Ishikawa (cell line): ENCODE data around the gene CREG2.

Experiments used
- CEBPB ChIP-seq: IDR thresholded peaks from 2 replicates; pipeline ENCODE4 v1.6.1; 2012
- CREB1 ChIP-seq: IDR thresholded peaks from 2 replicates; pipeline ENCODE4 v1.6.1; 2012; ENCODE audit warnings: low read depth
- EGR1 ChIP-seq: IDR thresholded peaks from 2 replicates; pipeline ENCODE4 v1.6.1; 2012
- EP300 ChIP-seq: IDR thresholded peaks from 2 replicates; pipeline ENCODE4 v1.6.1; 2012; ENCODE audit warnings: borderline replicate concordance
- FOXM1 ChIP-seq: IDR thresholded peaks from 2 replicates; pipeline ENCODE4 v1.6.1; 2012; ENCODE audit warnings: low read depth, borderline replicate concordance
- NFIC ChIP-seq: IDR thresholded peaks from 2 replicates; pipeline ENCODE4 v1.6.1; 2012
- RAD21 ChIP-seq: IDR thresholded peaks from 2 replicates; pipeline ENCODE4 v1.6.1; 2012; ENCODE audit warnings: low read depth
- TAF1 ChIP-seq: IDR thresholded peaks from 2 replicates; pipeline ENCODE4 v1.6.1; 2012; ENCODE audit warnings: low read depth, mild to moderate bottlenecking
- TCF12 ChIP-seq: IDR thresholded peaks from 2 replicates; pipeline ENCODE4 v1.6.1; 2012; ENCODE audit warnings: low read depth
- TEAD4 ChIP-seq: IDR thresholded peaks from 2 replicates; pipeline ENCODE4 v1.6.1; 2012
- YY1 ChIP-seq: IDR thresholded peaks from 2 replicates; pipeline ENCODE4 v1.6.1; 2012; ENCODE audit warnings: low read depth
- ZBTB7A ChIP-seq: IDR thresholded peaks from 2 replicates; pipeline ENCODE4 v1.6.1; 2012; ENCODE audit warnings: low read depth
- TF ChIP-seq, protein P1 (sequence below): IDR thresholded peaks from 2 replicates; pipeline ENCODE4 v1.6.1; 2012
- TF ChIP-seq, protein P2 (sequence below): IDR thresholded peaks from 2 replicates; pipeline ENCODE4 v1.6.1; 2012
- TF ChIP-seq, protein P3 (sequence below): IDR thresholded peaks from 2 replicates; pipeline ENCODE4 v1.6.1; 2012; ENCODE audit warnings: low read depth, mild to moderate bottlenecking

The CREG2 gene

DNA sequence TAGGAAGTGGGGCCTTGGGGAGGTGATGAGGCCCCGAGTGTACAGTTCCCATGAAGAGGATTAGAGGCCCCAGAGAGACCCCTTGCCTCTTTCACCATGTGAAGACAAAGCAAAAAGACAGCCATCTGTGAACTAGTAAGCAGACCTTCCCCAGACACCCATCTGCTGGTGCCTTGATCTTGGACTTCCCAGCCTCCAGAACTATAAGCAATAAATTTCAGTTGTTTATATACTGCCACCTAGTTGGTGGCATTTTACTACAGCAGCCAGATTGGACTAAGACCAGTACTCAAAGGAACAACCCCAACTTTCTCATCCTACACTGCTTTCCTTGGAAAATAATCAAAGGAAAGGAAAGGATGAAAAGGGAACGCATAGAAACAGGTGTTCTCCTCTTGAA lies 27.9 kb upstream of the CREG2 start:
- TF ChIP-seq RAD21, result peak; percentile 28; the same call in 1 of the 2 replicates
- no peak for TF ChIP-seq NFIC

DNA sequence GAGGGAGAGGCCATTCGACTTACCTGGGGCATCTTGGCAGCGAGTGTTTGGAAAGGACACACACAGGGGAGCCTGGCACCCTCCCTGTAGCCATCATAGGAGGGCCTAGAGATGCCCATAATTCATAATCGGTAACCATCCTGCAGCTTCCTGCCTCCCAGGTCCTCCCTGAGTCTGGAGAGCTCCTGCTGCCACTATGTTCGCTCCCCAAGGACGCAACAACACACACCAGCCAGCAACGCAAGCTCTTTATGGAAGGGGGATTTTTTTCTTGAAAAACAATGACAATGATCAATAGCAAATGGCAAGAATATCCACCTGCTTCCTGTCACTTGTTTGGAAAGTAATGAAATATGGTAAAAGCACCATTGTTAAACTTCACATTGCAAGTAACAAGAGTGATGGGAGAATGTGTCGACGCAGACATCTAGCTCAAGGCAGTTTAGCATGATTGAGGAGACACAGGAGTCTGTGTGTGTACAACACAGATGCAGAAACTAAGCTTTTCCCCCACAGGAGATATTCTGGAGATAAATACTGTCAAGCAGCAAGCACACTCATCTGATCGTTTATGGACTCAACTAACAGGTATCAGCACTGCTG lies 24.9 kb upstream of the CREG2 start:
- TF ChIP-seq TEAD4 (no peak), CREB1 (no peak), NFIC (no peak), FOXM1 (no peak), RAD21 (no peak), YY1 (no peak), TAF1 (no peak), EGR1 (no peak), CEBPB (no peak), EP300 (no peak)
- TF ChIP-seq, protein P1, sequence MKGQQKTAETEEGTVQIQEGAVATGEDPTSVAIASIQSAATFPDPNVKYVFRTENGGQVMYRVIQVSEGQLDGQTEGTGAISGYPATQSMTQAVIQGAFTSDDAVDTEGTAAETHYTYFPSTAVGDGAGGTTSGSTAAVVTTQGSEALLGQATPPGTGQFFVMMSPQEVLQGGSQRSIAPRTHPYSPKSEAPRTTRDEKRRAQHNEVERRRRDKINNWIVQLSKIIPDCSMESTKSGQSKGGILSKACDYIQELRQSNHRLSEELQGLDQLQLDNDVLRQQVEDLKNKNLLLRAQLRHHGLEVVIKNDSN, result no peak

DNA sequence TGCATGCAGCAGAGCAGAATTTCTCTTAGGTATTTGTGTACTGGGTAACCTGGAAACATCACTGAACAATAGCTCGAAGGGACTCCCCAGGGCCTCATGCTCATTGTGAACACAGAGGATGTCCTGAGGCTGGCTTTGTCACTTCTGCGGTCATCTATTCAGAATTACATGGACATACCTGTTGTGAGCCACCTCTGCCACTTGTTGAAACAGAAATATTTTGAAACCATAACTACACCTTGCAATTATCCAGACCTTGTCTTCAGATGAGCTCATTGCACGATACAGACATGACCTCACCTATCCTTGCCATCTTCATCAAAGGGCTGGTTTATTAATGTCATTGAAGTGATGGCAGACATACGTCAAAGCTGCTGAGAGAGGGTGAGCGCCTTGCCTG lies 23.4 kb upstream of the CREG2 start:
- no peak for TF ChIP-seq CEBPB
- no peak for TF ChIP-seq EP300
- no peak for TF ChIP-seq TCF12
- no peak for TF ChIP-seq FOXM1
- TF ChIP-seq, protein P2, sequence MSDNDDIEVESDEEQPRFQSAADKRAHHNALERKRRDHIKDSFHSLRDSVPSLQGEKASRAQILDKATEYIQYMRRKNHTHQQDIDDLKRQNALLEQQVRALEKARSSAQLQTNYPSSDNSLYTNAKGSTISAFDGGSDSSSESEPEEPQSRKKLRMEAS, result no peak
- no peak for TF ChIP-seq RAD21

DNA sequence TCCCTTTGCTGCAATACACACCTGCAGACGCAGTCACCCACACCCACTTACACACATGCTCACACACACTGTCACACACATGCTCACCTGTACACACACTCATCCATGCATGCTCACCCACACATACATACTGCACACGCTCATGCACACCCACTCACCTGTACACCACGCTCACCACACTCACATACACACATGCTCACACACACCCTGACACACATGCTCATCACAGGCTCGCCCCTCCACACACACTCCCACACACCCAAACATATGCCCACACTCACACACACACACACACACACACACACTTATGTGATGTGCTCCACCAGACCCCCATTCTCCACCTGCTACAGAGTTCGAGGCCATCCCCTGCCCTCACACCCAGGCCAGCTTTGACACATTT lies 22.8 kb upstream of the CREG2 start:
- no peak for TF ChIP-seq TAF1
- TF ChIP-seq, protein P1, result no peak
- TF ChIP-seq EGR1, result no peak
- TF ChIP-seq TEAD4, result no peak
- no peak for TF ChIP-seq NFIC
- TF ChIP-seq TCF12, result no peak
- TF ChIP-seq CEBPB, result no peak
- TF ChIP-seq FOXM1, result no peak

DNA sequence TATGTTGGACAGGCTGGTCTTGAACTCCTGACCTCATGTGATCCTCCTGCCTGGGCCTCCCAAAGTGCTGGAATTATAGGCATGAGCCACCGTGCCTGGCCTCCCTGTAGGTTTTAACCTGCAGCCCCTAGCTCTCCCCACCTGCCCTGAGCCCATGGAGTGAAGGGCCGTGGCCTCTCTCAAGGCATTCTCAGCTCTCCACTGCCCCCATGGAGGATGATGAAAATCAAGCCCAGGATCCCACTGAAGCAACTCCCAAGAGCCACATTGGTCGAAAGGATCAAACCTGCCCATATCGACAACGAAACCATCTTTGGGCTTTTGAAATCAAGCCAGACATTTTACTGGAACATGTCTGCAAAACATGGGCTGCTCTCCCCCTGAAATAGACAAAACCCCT lies 22.4 kb upstream of the CREG2 start:
- TF ChIP-seq TAF1 (no peak), NFIC (no peak), CREB1 (no peak), TCF12 (no peak), EP300 (no peak), CEBPB (no peak), YY1 (no peak), TEAD4 (no peak), FOXM1 (no peak), EGR1 (no peak), RAD21 (no peak), ZBTB7A (no peak)
- TF ChIP-seq, protein P1, result no peak
- TF ChIP-seq, protein P2, result no peak
- TF ChIP-seq, protein P3, sequence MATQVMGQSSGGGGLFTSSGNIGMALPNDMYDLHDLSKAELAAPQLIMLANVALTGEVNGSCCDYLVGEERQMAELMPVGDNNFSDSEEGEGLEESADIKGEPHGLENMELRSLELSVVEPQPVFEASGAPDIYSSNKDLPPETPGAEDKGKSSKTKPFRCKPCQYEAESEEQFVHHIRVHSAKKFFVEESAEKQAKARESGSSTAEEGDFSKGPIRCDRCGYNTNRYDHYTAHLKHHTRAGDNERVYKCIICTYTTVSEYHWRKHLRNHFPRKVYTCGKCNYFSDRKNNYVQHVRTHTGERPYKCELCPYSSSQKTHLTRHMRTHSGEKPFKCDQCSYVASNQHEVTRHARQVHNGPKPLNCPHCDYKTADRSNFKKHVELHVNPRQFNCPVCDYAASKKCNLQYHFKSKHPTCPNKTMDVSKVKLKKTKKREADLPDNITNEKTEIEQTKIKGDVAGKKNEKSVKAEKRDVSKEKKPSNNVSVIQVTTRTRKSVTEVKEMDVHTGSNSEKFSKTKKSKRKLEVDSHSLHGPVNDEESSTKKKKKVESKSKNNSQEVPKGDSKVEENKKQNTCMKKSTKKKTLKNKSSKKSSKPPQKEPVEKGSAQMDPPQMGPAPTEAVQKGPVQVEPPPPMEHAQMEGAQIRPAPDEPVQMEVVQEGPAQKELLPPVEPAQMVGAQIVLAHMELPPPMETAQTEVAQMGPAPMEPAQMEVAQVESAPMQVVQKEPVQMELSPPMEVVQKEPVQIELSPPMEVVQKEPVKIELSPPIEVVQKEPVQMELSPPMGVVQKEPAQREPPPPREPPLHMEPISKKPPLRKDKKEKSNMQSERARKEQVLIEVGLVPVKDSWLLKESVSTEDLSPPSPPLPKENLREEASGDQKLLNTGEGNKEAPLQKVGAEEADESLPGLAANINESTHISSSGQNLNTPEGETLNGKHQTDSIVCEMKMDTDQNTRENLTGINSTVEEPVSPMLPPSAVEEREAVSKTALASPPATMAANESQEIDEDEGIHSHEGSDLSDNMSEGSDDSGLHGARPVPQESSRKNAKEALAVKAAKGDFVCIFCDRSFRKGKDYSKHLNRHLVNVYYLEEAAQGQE, result no peak

DNA sequence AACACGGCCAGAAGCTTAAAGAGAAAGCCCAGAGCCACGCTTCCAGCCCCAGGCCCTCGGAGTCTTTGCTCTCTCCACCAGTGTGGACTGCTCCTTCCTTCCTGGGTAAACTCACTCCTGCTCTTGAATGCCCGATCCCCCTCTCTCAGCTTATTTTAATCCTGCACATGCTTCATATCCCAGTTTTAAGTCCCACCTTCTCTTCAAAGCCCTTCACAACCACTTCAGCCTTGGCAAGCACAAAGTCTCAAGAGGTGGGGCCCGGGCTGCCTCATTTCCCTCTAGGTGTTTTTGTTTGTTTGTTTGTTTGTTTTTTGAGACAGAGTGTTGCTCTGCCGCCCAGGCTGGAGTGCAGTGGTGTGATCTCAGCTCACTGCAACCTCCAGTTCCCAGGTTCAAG lies 21.6 kb upstream of the CREG2 start:
- TF ChIP-seq TAF1 (no peak), TEAD4 (no peak), NFIC (no peak), EP300 (no peak), ZBTB7A (no peak), TCF12 (no peak), CEBPB (no peak), RAD21 (no peak), YY1 (no peak), FOXM1 (no peak), EGR1 (no peak), CREB1 (no peak)
- TF ChIP-seq, protein P1, result no peak
- TF ChIP-seq, protein P2, result no peak
- TF ChIP-seq, protein P3, result no peak
